ENCODE results near the gene ZNF92. TPM values are rescaled to one million over a fixed set of nuclear protein-coding genes. Genes with fewer than 3 reads are reported as not detected.

The ZNF92 gene
- total RNA-seq, 1 experiment from 2014 or later: 32.4 TPM

DNA sequence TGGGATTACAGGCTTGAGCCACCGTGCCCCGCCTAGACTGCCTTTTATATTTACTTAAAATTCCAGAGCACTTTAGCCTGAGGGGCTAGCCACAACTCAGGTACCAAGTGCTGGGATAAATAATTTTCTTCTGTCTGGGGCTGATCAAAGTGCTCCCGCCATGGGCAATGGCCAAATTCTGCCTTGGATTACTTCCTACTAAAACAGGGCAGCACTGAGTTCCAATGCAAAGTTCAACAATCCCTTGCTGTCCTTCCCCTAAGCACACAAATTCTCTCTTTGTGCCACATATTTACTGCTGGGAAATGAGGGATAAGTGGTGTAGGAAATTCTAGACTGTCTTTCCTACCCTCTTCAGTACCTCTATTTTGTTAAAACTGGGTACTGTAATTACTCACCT is 34.4 kb upstream of the ZNF92 start:
- ATAC-seq: no peak
- POLR2A ChIA-PET: no interaction called here
- Mint-ChIP-seq H3K9me3 (no peaks in the 10 kb centered on the region), H3K27ac (no peak overlapping the region), H3K27me3 (ENCODE audit: low read depth) (no peaks in the 10 kb centered on the region), H3K4me3 (no peak overlapping the region), H3K36me3 (peaks cover 7% of the 10 kb centered on the region; the same call in 1 of the 2 replicates), H3K4me1 (no peaks in the 10 kb centered on the region)
- no peak for DNase-seq (ENCODE audit: low spot score)
- CTCF ChIA-PET: no interaction called here
- no peak for TF ChIP-seq GABPB1 (CRISPR knock-in tag; IDR thresholded peaks at IDR 0.05)
- TF ChIP-seq NR2C2 (CRISPR knock-in tag; IDR thresholded peaks at IDR 0.05): no peak
- no peak for TF ChIP-seq ZNF281 (CRISPR knock-in tag; IDR thresholded peaks at IDR 0.05)
- TF ChIP-seq, protein P1, sequence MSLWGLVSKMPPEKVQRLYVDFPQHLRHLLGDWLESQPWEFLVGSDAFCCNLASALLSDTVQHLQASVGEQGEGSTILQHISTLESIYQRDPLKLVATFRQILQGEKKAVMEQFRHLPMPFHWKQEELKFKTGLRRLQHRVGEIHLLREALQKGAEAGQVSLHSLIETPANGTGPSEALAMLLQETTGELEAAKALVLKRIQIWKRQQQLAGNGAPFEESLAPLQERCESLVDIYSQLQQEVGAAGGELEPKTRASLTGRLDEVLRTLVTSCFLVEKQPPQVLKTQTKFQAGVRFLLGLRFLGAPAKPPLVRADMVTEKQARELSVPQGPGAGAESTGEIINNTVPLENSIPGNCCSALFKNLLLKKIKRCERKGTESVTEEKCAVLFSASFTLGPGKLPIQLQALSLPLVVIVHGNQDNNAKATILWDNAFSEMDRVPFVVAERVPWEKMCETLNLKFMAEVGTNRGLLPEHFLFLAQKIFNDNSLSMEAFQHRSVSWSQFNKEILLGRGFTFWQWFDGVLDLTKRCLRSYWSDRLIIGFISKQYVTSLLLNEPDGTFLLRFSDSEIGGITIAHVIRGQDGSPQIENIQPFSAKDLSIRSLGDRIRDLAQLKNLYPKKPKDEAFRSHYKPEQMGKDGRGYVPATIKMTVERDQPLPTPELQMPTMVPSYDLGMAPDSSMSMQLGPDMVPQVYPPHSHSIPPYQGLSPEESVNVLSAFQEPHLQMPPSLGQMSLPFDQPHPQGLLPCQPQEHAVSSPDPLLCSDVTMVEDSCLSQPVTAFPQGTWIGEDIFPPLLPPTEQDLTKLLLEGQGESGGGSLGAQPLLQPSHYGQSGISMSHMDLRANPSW (CRISPR knock-in tag; conservative IDR thresholded peaks at IDR 0.05; ENCODE audit: low read depth): no peak
- TF ChIP-seq SMAD4 (CRISPR knock-in tag; IDR thresholded peaks at IDR 0.05): no peak
- TF ChIP-seq MYBL2 (CRISPR knock-in tag; IDR thresholded peaks at IDR 0.05): no peak
- TF ChIP-seq ZBTB21 (CRISPR knock-in tag; IDR thresholded peaks at IDR 0.05; ENCODE audit: borderline replicate concordance): no peak
- no peak for TF ChIP-seq SMAD3 (CRISPR knock-in tag; IDR thresholded peaks at IDR 0.05; ENCODE audit: borderline replicate concordance)
- no peak for TF ChIP-seq ZNF512 (CRISPR knock-in tag; IDR thresholded peaks at IDR 0.05; ENCODE audit: borderline replicate concordance)
- TF ChIP-seq ELF4 (CRISPR knock-in tag; IDR thresholded peaks at IDR 0.05; ENCODE audit: low read depth): no peak
- no peak for TF ChIP-seq SP1 (CRISPR knock-in tag; conservative IDR thresholded peaks at IDR 0.05)
- TF ChIP-seq, protein P2, sequence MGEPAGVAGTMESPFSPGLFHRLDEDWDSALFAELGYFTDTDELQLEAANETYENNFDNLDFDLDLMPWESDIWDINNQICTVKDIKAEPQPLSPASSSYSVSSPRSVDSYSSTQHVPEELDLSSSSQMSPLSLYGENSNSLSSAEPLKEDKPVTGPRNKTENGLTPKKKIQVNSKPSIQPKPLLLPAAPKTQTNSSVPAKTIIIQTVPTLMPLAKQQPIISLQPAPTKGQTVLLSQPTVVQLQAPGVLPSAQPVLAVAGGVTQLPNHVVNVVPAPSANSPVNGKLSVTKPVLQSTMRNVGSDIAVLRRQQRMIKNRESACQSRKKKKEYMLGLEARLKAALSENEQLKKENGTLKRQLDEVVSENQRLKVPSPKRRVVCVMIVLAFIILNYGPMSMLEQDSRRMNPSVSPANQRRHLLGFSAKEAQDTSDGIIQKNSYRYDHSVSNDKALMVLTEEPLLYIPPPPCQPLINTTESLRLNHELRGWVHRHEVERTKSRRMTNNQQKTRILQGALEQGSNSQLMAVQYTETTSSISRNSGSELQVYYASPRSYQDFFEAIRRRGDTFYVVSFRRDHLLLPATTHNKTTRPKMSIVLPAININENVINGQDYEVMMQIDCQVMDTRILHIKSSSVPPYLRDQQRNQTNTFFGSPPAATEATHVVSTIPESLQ (CRISPR knock-in tag; IDR thresholded peaks at IDR 0.05): no peak
- TF ChIP-seq ZNF423 (CRISPR knock-in tag; IDR thresholded peaks at IDR 0.05): no peak
- TF ChIP-seq ERG (CRISPR knock-in tag; IDR thresholded peaks at IDR 0.05): no peak

Data from WTC11 (cell line).